OCI-LY7 (cell line): ENCODE data around the gene CPEB4. TPM values are rescaled to one million over a fixed set of nuclear protein-coding genes. Genes with fewer than 3 reads are reported as not detected.

Experiments used
- BruUV-seq: library from RNA; stranded (reverse); fragments of 400-500 nt; replicated peaks from 2 replicates; lab custom pipeline; 2021; lab: Mats Ljungman, UMichigan
- CTCF ChIA-PET: fragments of 300-600 bp; sonication (Branson Sonifier 250); formaldehyde crosslinking; loops from one replicate; lab custom pipeline; 2022; ENCODE audit warnings: antibody characterized with exemption; ENCODE audit not compliant: unreplicated experiment; lab: Charles Lee
- POLR2A ChIA-PET: fragments of 300-600 bp; sonication (Branson Sonifier 250); formaldehyde crosslinking; loops from one replicate; lab custom pipeline; 2022; ENCODE audit warnings: antibody characterized with exemption; lab: Charles Lee
- DNase-seq: peaks from one replicate; pipeline ENCODE4 v3.0.0-alpha.2; 2015; ENCODE audit warnings: low spot score
- H2AFZ ChIP-seq: fragments of 200-600 bp; sonication (generic), shearing (Covaris generic); 2 replicates; pipeline ENCODE4 v1.6.1; 2014; ENCODE audit warnings: mild to moderate bottlenecking, antibody characterized with exemption, low read length, moderate library complexity
- H3K27ac ChIP-seq: fragments of 200-600 bp; sonication (generic); 2 replicates; pipeline ENCODE4 v1.5.1; 2014; ENCODE audit warnings: mixed run types, low read depth, mild to moderate bottlenecking, moderate library complexity, low read length, inconsistent platforms; ENCODE audit not compliant: poor library complexity, severe bottlenecking
- H3K36me3 ChIP-seq: fragments of 200-600 bp; sonication (generic); 2 replicates; pipeline ENCODE4 v1.6.1; 2014; ENCODE audit warnings: mild to moderate bottlenecking, antibody characterized with exemption, low read length, moderate library complexity, mixed read lengths; ENCODE audit not compliant: insufficient read depth
- H3K4me1 ChIP-seq: fragments of 200-600 bp; sonication (generic); 2 replicates; pipeline ENCODE4 v1.5.1; 2014; ENCODE audit warnings: mild to moderate bottlenecking, low read length; ENCODE audit not compliant: insufficient read depth, poor library complexity, severe bottlenecking
- H3K4me2 ChIP-seq: fragments of 200-600 bp; sonication (generic); 2 replicates; pipeline ENCODE4 v1.6.1; 2014; ENCODE audit warnings: mild to moderate bottlenecking, low read length
- H3K4me3 ChIP-seq: fragments of 200-600 bp; sonication (generic); 2 replicates; pipeline ENCODE4 v1.5.1; 2014; ENCODE audit warnings: mild to moderate bottlenecking, low read depth, low read length; ENCODE audit not compliant: poor library complexity, severe bottlenecking
- H3K79me2 ChIP-seq: fragments of 200-600 bp; sonication (generic); 2 replicates; pipeline ENCODE4 v1.6.1; 2016; ENCODE audit warnings: low read depth, mild to moderate bottlenecking, low read length, moderate library complexity, mixed read lengths; ENCODE audit not compliant: insufficient read depth
- H3K9me2 ChIP-seq: fragments of 200-600 bp; sonication (generic); 2 replicates; pipeline ENCODE4 v1.6.1; 2016; ENCODE audit warnings: mild to moderate bottlenecking, low read length, mixed read lengths; ENCODE audit not compliant: insufficient read depth
- H3K9me3 ChIP-seq: fragments of 200-600 bp; sonication (generic); 2 replicates; pipeline ENCODE4 v1.6.1; 2014; ENCODE audit warnings: mild to moderate bottlenecking, mixed run types, low read length, mixed read lengths
- H4K20me1 ChIP-seq: fragments of 200-600 bp; sonication (generic); 2 replicates; pipeline ENCODE4 v1.6.1; 2014; ENCODE audit warnings: mild to moderate bottlenecking, antibody characterized with exemption, low read length, moderate library complexity, mixed read lengths; ENCODE audit not compliant: insufficient read depth
- EZH2phosphoT487 ChIP-seq: fragments of 200-600 bp; sonication (generic); IDR thresholded peaks from 2 replicates; pipeline ENCODE4 v1.6.1; 2018; ENCODE audit warnings: low read depth, borderline replicate concordance, mild to moderate bottlenecking, mixed run types, antibody characterized with exemption, low read length, moderate library complexity, mixed read lengths
- intact Hi-C: fragments of 100-400 bp; cut with micrococcal nuclease; formaldehyde crosslinking; loops from one replicate; pipeline ENCODE4 v1.10.0; 2022; ENCODE audit not compliant: unreplicated experiment
- total RNA-seq, 2 experiments: library from RNA; depleted of rRNA in 1 of 2; stranded (reverse); fragments of >200 nt in 1 of 2; shearing (Covaris generic) in 1 of 2; gene quantifications; 2 replicates each; pipeline ENCODE4 v1.2.3, GENCODE V29; 2014 to 2022
- TF ChIP-seq, protein P1 (sequence below): fragments of 200-600 bp; sonication (generic); conservative IDR thresholded peaks from 2 replicates; pipeline ENCODE4 v1.5.1; 2014; ENCODE audit warnings: mild to moderate bottlenecking, antibody characterized with exemption, low read length, moderate library complexity, mixed read lengths

CPEB4 gene
- total RNA-seq, 2 experiments from 2014 or later, result 12.6 to 31.8 TPM

- Histone ChIP-seq H3K36me3 (peaks cover 51% of the 10 kb centered on the region), H3K9me2 (no peaks in the 10 kb centered on the region), H3K4me3 (no peak overlapping the region), H3K4me1 (no peaks in the 10 kb centered on the region), H3K27ac (no peak overlapping the region), H3K9me3 (no peaks in the 10 kb centered on the region), H3K79me2 (peaks cover 11% of the 10 kb centered on the region; the same call in 1 of the 2 replicates), H4K20me1 (no peaks in the 10 kb centered on the region), H2AFZ (no peak overlapping the region), H3K4me2 (no peak overlapping the region)
- DNase-seq, result no peak
- no TSS peak for BruUV-seq
- intact Hi-C loops, result no loop called here
- TF ChIP-seq EZH2phosphoT487, result no peak
- TF ChIP-seq, protein P1, sequence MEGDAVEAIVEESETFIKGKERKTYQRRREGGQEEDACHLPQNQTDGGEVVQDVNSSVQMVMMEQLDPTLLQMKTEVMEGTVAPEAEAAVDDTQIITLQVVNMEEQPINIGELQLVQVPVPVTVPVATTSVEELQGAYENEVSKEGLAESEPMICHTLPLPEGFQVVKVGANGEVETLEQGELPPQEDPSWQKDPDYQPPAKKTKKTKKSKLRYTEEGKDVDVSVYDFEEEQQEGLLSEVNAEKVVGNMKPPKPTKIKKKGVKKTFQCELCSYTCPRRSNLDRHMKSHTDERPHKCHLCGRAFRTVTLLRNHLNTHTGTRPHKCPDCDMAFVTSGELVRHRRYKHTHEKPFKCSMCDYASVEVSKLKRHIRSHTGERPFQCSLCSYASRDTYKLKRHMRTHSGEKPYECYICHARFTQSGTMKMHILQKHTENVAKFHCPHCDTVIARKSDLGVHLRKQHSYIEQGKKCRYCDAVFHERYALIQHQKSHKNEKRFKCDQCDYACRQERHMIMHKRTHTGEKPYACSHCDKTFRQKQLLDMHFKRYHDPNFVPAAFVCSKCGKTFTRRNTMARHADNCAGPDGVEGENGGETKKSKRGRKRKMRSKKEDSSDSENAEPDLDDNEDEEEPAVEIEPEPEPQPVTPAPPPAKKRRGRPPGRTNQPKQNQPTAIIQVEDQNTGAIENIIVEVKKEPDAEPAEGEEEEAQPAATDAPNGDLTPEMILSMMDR, result no peak
- POLR2A ChIA-PET, result interaction anchor here (0.8 to 1.6 kb wide), 6 partner anchors 8 to 317 kb away, joined by 3 to 8 read pairs (median 4); partner anchors contain the start of gene CPEB4
- CTCF ChIA-PET, result no interaction called here
Observed at GRCh38 chr5:173932695-173933139, 44.6 kb downstream of the CPEB4 start.

- Histone ChIP-seq H3K9me3 (no peaks in the 10 kb centered on the region), H3K4me2 (no peak overlapping the region), H3K36me3 (peaks cover 46% of the 10 kb centered on the region), H3K79me2 (peaks cover 7% of the 10 kb centered on the region; the same call in 1 of the 2 replicates), H3K9me2 (no peaks in the 10 kb centered on the region), H3K4me3 (no peak overlapping the region), H2AFZ (no peak overlapping the region), H3K4me1 (no peaks in the 10 kb centered on the region), H3K27ac (no peak overlapping the region), H4K20me1 (no peaks in the 10 kb centered on the region)
- no peak for DNase-seq
- ChIA-PET CTCF (no interaction called here), POLR2A (no interaction called here)
- intact Hi-C loops, result no loop called here
- no TSS peak for BruUV-seq
- no peak for TF ChIP-seq EZH2phosphoT487
- TF ChIP-seq, protein P1, result no peak
Observed at GRCh38 chr5:173933901-173934300, 45.8 kb downstream of the CPEB4 start.

GRCh38 chr5:173935396-173935795, 47.2 kb downstream of the CPEB4 start:
- H3K9me3 ChIP-seq, result no peaks in the 10 kb centered on the region
- no peak for TF ChIP-seq EZH2phosphoT487
- TF ChIP-seq, protein P1, result no peak
- peaks cover 40% of the 10 kb centered on the region for H3K36me3 ChIP-seq
- no peak overlapping the region for H2AFZ ChIP-seq
- CTCF ChIA-PET, result interaction anchor here (1.5 kb wide), 1 partner anchor 10 kb away, joined by 3 read pairs; no protein-coding TSS in a partner anchor
- H3K4me3 ChIP-seq, result no peak overlapping the region
- H3K4me2 ChIP-seq, result no peak overlapping the region
- no peaks in the 10 kb centered on the region for H3K4me1 ChIP-seq
- DNase-seq, result no peak
- POLR2A ChIA-PET, result interaction anchor here (0.5 to 1.3 kb wide), 12 partner anchors 8 to 236 kb away, joined by 3 to 13 read pairs (median 4); no protein-coding TSS in a partner anchor
- no TSS peak for BruUV-seq
- no peaks in the 10 kb centered on the region for H3K9me2 ChIP-seq
- intact Hi-C loops, result no loop called here
- no peaks in the 10 kb centered on the region for H4K20me1 ChIP-seq
- H3K79me2 ChIP-seq, result peaks cover 7% of the 10 kb centered on the region; the same call in 1 of the 2 replicates
- no peak overlapping the region for H3K27ac ChIP-seq
